Fibroblast of lung (primary cell): ENCODE results near the gene NOVA1. TPM values are rescaled to one million over a fixed set of nuclear protein-coding genes. Genes with fewer than 3 reads are reported as not detected.
"Not testable (repeated sequence)": the region's sequence is repeated elsewhere in the genome, so short reads cannot be mapped to it uniquely, and the experiment has no call there.

Experiments used
- DNase-seq, 2 donors: peaks; one replicate each; pipeline versions ENCODE4 v3.0.0 to v3.0.0-alpha.2; 2010; ENCODE audit warnings: low read depth in 2 of 2
- H2AFZ ChIP-seq: 2 replicates; pipeline ENCODE4 v1.5.1; 2012; ENCODE audit warnings: low read length, control low read depth, inconsistent platforms
- H3K27ac ChIP-seq: 2 replicates; pipeline ENCODE4 v1.5.1; 2011; ENCODE audit warnings: low read length, control low read depth; ENCODE audit not compliant: insufficient read depth
- H3K27me3 ChIP-seq: 2 replicates; pipeline ENCODE4 v1.5.1; 2011; ENCODE audit warnings: mild to moderate bottlenecking, low read length; ENCODE audit not compliant: control insufficient read depth, insufficient read depth
- H3K36me3 ChIP-seq: 2 replicates; pipeline ENCODE4 v1.5.1; 2011; ENCODE audit warnings: low read length; ENCODE audit not compliant: control insufficient read depth, insufficient read depth
- H3K4me1 ChIP-seq: 2 replicates; pipeline ENCODE4 v1.5.1; 2011; ENCODE audit warnings: low read length; ENCODE audit not compliant: control insufficient read depth, insufficient read depth; ENCODE audit errors: extremely low read depth
- H3K4me2 ChIP-seq: 2 replicates; pipeline ENCODE4 v1.5.1; 2011; ENCODE audit warnings: low read length, control low read depth; ENCODE audit not compliant: insufficient read depth; ENCODE audit errors: extremely low read depth
- H3K4me3 ChIP-seq, 4 experiments: fragments of 200-600 bp in 1 of 4; sonication (generic) in 1 of 4; replicated peaks in 1 of 4; 2 replicates each; pipeline ENCODE4 v1.5.1; 2011 to 2016; ENCODE audit warnings: low read length in 4 of 4, low read depth in 3 of 4, mild to moderate bottlenecking in 3 of 4, control low read depth in 2 of 4, inconsistent platforms in 1 of 4, mixed read lengths in 1 of 4; ENCODE audit not compliant: insufficient read depth in 1 of 4; ENCODE audit errors: control extremely low read depth in 1 of 4
- H3K79me2 ChIP-seq: 2 replicates; pipeline ENCODE4 v1.5.1; 2012; ENCODE audit warnings: mild to moderate bottlenecking, low read length, inconsistent platforms; ENCODE audit not compliant: control insufficient read depth, insufficient read depth
- H3K9ac ChIP-seq: 2 replicates; pipeline ENCODE4 v1.5.1; 2011; ENCODE audit warnings: mild to moderate bottlenecking, low read length, control low read depth; ENCODE audit not compliant: insufficient read depth
- H3K9me3 ChIP-seq: 2 replicates; pipeline ENCODE4 v1.5.1; 2012; ENCODE audit warnings: low read depth, low read length; ENCODE audit not compliant: control insufficient read depth, insufficient read depth
- H4K20me1 ChIP-seq: 2 replicates; pipeline ENCODE4 v1.5.1; 2011; ENCODE audit warnings: low read length; ENCODE audit not compliant: control insufficient read depth, insufficient read depth; ENCODE audit errors: extremely low read depth
- EZH2 ChIP-seq: IDR thresholded peaks from 2 replicates; pipeline ENCODE4 v1.5.1; 2012; ENCODE audit warnings: low read length, control low read depth, mild to moderate bottlenecking; ENCODE audit errors: missing control alignments
- polyA minus RNA-seq: library from RNA; depleted of rRNA, polyadenylated mRNA; stranded (reverse); fragments of >200 nt; gene quantifications from 2 replicates; pipeline ENCODE4 v1.2.3, GENCODE V29; 2011; ENCODE audit warnings: low replicate concordance
- polyA plus RNA-seq, 2 donors: library from polyadenylated mRNA; depleted of rRNA in 1 of 2; stranded (reverse) in 1 of 2; unstranded in 1 of 2; fragments of >200 nt; gene quantifications; 2 replicates each; pipeline ENCODE4 v1.2.1, GENCODE V29; 2011 to 2012; ENCODE audit warnings: missing spikeins in 1 of 2
- total RNA-seq: library from RNA; depleted of rRNA; stranded (reverse); fragments of >200 nt; gene quantifications from 2 replicates; pipeline ENCODE4 v1.2.1, GENCODE V29; 2014
- TF ChIP-seq, protein P1 (sequence below), 2 donors: IDR thresholded peaks in 1 of 2; conservative IDR thresholded peaks in 1 of 2; 1 replicate in 1 of 2; 2 replicates in 1 of 2; pipeline ENCODE4 v1.5.1; 2011 to 2012; ENCODE audit warnings: low read length in 2 of 2, control low read depth in 1 of 2, inconsistent platforms in 1 of 2, low read depth in 1 of 2, mild to moderate bottlenecking in 1 of 2

NOVA1 gene, protein sequence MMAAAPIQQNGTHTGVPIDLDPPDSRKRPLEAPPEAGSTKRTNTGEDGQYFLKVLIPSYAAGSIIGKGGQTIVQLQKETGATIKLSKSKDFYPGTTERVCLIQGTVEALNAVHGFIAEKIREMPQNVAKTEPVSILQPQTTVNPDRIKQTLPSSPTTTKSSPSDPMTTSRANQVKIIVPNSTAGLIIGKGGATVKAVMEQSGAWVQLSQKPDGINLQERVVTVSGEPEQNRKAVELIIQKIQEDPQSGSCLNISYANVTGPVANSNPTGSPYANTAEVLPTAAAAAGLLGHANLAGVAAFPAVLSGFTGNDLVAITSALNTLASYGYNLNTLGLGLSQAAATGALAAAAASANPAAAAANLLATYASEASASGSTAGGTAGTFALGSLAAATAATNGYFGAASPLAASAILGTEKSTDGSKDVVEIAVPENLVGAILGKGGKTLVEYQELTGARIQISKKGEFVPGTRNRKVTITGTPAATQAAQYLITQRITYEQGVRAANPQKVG
- total RNA-seq (3.6 and 5.1 TPM in 2 replicates), polyA plus RNA-seq (2.2 and 8.5 TPM in 2 replicates), polyA minus RNA-seq (2.0 and 6.6 TPM in 2 replicates)
- polyA plus RNA-seq (2012): 1.9 and 11.3 TPM in 2 replicates

DNA sequence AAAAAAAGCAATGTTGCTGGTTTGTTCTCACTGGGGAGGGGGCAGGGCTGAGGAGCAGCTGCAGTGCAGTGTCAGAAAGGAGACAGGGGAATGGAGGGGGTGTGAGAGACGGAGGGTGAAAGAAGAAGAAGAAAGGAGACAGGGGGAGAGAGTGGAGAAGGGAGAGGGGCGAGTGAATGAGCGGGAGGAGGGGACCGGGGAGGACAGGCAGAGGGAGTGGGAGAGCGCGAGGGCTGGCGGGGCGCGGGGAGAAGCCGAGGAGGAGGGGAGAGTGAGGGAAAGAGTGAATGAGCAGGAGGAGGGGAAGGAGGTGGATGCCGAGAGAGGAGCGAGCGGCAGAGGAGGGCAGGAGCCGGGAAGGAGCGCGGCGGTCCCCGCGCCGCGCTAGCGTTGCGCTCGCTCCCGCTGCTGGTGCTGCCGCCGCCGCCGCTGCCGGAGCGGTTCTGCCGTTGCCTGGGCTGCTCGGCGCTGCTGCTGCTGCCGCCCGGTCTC, at the start of gene NOVA1:
Gene NOVA1 (minus strand): TSS at position 445 of the 492 bp plus-strand sequence. CDS start 597 bp downstream, outside the sequence.
- H3K9ac ChIP-seq: peak within 1 kb of the TSS; percentile 30
- H3K27me3 ChIP-seq: no peaks in the 10 kb centered on the region
- no peaks in the 10 kb centered on the region for H3K79me2 ChIP-seq
- peak within 1 kb of the TSS; percentile 72 to 88 (median 78) for H3K4me3 ChIP-seq
- no peaks in the 10 kb centered on the region for H3K36me3 ChIP-seq
- no peaks in the 10 kb centered on the region for H4K20me1 ChIP-seq
- H3K27ac ChIP-seq: peak within 1 kb of the TSS; percentile 50
- TF ChIP-seq, protein P1, sequence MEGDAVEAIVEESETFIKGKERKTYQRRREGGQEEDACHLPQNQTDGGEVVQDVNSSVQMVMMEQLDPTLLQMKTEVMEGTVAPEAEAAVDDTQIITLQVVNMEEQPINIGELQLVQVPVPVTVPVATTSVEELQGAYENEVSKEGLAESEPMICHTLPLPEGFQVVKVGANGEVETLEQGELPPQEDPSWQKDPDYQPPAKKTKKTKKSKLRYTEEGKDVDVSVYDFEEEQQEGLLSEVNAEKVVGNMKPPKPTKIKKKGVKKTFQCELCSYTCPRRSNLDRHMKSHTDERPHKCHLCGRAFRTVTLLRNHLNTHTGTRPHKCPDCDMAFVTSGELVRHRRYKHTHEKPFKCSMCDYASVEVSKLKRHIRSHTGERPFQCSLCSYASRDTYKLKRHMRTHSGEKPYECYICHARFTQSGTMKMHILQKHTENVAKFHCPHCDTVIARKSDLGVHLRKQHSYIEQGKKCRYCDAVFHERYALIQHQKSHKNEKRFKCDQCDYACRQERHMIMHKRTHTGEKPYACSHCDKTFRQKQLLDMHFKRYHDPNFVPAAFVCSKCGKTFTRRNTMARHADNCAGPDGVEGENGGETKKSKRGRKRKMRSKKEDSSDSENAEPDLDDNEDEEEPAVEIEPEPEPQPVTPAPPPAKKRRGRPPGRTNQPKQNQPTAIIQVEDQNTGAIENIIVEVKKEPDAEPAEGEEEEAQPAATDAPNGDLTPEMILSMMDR (conservative IDR thresholded peaks at IDR 0.05 in 1 of 2, IDR thresholded peaks at IDR 0.05 in 1 of 2; ENCODE audit: low read depth in 1 of 2, low read length in 2 of 2): no peak
- no peak for TF ChIP-seq EZH2
- peaks cover 2% of the 10 kb centered on the region for H3K4me1 ChIP-seq
- peak within 1 kb of the TSS; percentile 97 for H3K4me2 ChIP-seq
- no peaks in the 10 kb centered on the region for H3K9me3 ChIP-seq
- H2AFZ ChIP-seq: peak within 1 kb of the TSS; percentile 83
- no peak for DNase-seq

DNA sequence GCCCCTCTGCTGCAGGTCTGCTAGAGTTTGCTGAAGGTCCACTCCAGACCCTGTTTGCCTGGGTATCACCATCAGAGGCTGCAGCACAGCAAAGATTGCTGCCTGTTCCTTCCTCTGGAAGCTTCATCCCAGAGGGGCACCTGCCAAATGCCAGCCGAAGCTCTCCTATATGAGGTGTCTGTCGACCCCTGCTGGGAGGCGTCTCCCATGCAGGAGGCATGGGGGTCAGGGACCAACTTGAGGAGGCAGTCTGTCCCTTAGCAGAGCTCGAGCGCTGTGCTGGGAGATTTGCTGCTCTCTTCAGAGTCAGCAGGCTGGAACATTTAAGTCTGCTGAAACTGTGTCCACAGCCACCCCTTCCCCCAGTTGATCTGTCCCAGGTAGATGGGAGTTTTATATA, 47.2 kb upstream of the NOVA1 start:
- not testable (repeated sequence) for DNase-seq, H2AFZ ChIP-seq, H3K27ac ChIP-seq, H3K4me1 ChIP-seq, H3K27me3 ChIP-seq, H3K36me3 ChIP-seq, H3K4me2 ChIP-seq, H3K9ac ChIP-seq, H3K4me3 ChIP-seq, H3K9me3 ChIP-seq, H3K79me2 ChIP-seq, H4K20me1 ChIP-seq

DNA sequence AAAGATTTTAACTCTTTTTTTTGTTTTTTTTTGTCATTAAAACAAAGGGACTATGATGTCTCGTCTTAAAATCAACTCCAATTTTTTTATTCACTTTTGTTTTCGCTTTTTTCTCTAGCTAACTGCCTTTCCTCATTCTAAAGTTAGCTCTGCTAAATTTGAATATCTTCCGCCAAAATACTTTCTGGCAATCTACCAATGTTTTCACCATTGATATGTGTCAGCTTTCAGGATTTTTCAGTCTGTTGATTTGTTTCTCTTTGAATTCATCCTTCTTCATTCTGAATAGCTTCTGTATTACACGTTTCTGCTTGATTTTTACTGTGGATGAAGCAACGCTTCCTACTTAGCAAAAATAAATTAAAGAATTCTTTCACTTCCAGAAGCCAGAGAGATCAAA, 38.7 kb upstream of the NOVA1 start:
- H3K9ac ChIP-seq: no peak overlapping the region
- TF ChIP-seq, protein P1 (conservative IDR thresholded peaks at IDR 0.05 in 1 of 2, IDR thresholded peaks at IDR 0.05 in 1 of 2; ENCODE audit: low read depth in 1 of 2, low read length in 2 of 2): no peak
- TF ChIP-seq EZH2: no peak
- H3K9me3 ChIP-seq: no peaks in the 10 kb centered on the region
- no peaks in the 10 kb centered on the region for H3K27me3 ChIP-seq
- H3K36me3 ChIP-seq: no peaks in the 10 kb centered on the region
- no peak overlapping the region for H3K4me3 ChIP-seq
- H3K4me2 ChIP-seq: no peak overlapping the region
- H3K27ac ChIP-seq: no peak overlapping the region
- H4K20me1 ChIP-seq: no peaks in the 10 kb centered on the region
- no peaks in the 10 kb centered on the region for H3K4me1 ChIP-seq
- no peaks in the 10 kb centered on the region for H3K79me2 ChIP-seq
- DNase-seq: peak; percentile 4 to 16
- no peak overlapping the region for H2AFZ ChIP-seq

DNA sequence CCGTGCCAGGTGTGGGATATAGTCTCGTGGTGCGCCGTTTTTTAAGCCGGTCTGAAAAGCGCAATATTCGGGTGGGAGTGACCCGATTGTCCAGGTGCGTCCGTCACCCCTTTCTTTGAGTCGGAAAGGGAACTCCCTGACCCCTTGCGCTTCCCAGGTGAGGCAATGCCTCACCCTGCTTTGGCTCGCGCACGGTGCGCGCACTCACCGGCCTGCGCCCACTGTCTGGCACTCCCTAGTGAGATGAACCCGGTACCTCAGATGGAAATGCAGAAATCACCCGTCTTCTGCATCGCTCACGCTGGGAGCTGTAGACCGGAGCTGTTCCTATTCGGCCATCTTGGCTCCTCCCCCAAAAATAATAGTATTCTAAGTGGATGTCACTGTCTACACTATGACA, 37.1 kb upstream of the NOVA1 start:
- H3K9me3 ChIP-seq, H3K4me2 ChIP-seq, H3K4me3 ChIP-seq, H2AFZ ChIP-seq, H3K36me3 ChIP-seq, H4K20me1 ChIP-seq, H3K4me1 ChIP-seq, H3K27me3 ChIP-seq, H3K27ac ChIP-seq, H3K9ac ChIP-seq, DNase-seq, H3K79me2 ChIP-seq: not testable (repeated sequence)
